NOMO-1 treated with dmso at 0.1 percent for 144 hours (cell line): ENCODE results near the gene RPP40.
"Not testable (repeated sequence)": the region's sequence is repeated elsewhere in the genome, so short reads cannot be mapped to it uniquely, and the experiment has no call there.

Experiments
- DNase-seq: peaks from one replicate; lab custom pipeline; 2025; ENCODE audit not compliant: unreplicated experiment; lab: John Stamatoyannopoulos, UW

RPP40 gene

GRCh38 chr6:5020142-5020541 lies 16.3 kb upstream of the RPP40 start:
- no peak for DNase-seq

- no peak for DNase-seq
These were observed 10.3 kb upstream of the RPP40 start for GRCh38 chr6:5014072-5014561.

DNA sequence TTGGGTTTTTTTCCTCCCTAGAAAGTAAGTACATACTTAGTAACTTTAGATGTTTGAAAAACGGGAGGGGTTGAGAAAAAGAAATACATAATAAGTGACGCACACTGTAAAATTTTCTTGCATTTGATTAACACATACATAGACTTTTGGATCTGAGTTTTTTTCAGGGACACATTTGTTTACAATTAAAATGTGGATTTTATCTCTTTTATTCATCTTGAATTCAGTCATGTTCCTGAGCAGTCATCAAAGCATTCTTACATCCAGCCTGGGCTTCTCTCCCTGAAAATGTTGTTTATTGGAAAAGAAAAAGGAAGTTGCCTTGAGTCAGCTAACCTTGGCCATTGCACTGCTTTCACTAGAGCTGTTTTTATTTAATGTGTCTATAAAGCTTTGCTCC lies 8.7 kb upstream of the RPP40 start:
- no peak for DNase-seq

GRCh38 chr6:5011346-5011745 lies 7.5 kb upstream of the RPP40 start:
- DNase-seq = no peak

- DNase-seq = no peak
These were observed 3.7 kb upstream of the RPP40 start for GRCh38 chr6:5007531-5007930.

GRCh38 chr6:5006222-5006621 lies 2.4 kb upstream of the RPP40 start:
- DNase-seq = no peak

- not testable (repeated sequence) for DNase-seq
These were observed 1.2 kb upstream of the RPP40 start for GRCh38 chr6:5005038-5005433.

GRCh38 chr6:5004373-5005037 lies 668 bp upstream of the RPP40 start:
- no peak for DNase-seq

- DNase-seq = no peak
These were observed 4.3 kb downstream of the RPP40 start for GRCh38 chr6:4999586-4999985.

GRCh38 chr6:4997862-4998261 lies 6.0 kb downstream of the RPP40 start:
- DNase-seq = no peak

DNA sequence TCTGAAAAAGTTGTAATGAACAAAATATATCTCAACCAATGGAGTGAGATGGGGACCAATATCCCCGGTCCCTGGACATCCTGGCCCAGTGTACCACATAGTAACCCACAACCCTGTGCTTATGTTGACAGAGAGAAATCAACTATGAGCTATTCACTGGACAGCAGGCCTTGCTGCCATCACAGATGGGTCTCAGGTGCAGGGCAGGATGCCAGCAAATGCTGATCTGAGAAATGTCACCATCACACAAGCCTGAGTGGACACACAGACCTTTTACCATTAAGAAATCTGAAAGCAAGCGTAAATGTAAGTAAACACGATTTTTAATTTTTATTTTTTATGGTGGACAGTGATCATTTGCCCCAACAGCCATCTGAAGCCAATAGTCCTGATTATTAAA lies 9.1 kb downstream of the RPP40 start:
- no peak for DNase-seq

DNA sequence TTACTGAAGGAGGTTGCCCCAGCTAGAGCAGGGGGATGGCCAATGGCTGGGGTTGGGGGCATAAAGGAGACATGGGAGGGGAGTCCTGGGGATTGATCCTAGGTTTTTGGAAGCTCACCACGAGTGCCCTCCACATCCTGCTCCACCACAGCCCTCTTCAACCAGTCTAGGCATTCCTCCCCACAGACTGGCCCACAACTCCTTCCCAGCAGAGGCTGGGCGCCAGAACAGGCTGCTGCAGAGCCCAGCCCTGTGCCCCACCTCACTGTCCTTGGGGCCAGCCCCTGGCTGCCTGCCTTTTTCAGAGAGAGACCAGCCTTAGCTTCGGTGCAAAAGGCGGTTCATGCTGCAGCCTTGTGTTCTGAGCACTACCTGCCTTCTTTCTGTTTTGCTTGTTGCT lies 16.4 kb downstream of the RPP40 start:
- no peak for DNase-seq

DNA sequence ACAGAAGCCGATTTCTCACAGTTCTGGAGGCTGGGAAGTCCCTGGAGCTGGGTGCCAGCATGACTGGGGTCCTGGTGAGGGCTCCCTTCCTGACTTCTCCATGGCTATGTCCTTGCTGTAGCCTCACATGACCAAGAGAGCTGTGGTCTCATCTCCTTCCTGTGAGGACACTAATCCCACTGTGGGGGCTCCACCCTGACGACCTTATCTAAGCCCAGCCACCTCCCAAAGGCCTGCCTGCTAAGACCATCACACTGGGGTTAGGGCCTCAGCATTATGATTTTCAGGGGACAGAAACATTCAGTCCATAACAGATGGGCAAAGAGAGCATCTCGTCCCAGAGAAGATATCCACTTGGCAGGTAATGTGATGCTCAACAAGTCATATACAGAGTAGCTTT lies 16.8 kb downstream of the RPP40 start:
- DNase-seq = no peak

- no peak for DNase-seq
These were observed 20.5 kb downstream of the RPP40 start for GRCh38 chr6:4983322-4983721.

DNA sequence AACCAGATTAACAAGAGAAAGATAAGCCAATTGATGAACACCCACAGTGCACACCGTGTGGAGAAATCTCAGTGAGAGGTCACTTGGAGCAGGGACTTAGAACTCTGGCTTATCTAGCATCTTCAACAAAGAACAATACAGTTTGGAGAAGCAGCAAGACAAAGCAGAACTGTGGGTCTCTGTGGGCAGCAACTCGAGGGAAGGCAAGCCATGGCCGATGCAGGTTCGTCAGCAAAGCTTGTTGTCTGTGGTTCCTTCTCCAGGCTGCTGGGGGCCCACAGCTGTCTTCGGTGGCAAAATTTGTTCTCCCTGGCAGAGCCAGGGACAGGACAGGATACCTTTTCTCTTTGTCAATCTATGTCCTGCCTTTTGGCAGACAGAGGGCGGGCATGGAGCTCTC lies 22.1 kb downstream of the RPP40 start:
- DNase-seq = no peak

DNA sequence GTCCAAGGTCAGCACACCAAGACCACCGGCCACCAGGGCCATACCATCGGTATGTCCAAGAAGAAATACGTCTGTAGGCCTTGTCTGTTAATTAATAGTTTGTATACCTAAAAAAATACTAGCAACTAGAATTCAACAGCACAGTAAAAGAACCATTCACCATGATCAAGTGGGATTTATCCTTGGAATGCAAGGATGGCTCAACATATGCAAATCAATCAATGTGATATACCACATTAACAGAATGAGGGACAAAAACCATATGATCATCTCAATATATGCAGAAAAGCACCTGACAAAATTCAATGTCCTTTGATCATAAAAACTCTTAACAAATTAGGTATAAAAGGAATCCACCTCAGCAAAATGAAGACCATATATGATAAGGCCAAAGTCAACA lies 24.4 kb downstream of the RPP40 start:
- no peak for DNase-seq

DNA sequence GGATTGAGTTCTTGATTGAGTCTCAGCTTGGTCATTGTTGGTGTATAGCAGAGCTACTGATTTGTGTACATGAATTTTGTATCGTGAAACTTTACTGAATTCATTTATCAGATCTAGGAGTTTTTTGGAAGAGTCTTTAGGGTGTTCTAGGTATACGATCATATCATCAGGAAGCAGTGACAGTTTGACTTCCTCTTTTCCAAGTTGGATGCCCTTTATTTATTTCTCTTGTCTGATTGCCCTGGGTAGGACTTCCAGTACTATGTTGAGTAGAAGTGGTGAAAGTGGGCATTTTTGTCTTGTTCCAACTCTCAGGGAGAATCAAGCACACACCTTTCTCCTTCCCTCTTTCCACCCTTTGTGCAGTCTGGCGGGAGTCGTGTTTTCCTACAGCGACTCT lies 26.4 kb downstream of the RPP40 start:
- DNase-seq = no peak

DNA sequence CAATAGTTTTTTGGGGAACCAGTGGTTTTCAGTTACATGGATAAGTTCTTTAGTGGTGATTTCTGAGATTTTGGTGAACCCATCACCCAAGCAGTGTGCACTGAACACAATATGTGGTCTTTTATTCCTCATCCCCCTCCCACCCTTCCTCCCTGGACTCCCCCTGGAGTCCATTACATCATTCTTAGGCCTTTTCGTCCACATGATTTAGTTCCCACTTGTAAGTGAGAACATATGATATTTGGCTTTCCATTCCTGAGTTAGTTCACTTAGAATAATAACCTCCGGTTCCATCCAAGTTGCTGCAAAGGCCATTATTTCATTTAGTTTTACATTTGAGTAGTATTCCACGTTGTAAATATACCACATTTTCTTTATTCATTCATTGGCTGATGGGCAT lies 28.3 kb downstream of the RPP40 start:
- DNase-seq = no peak

- DNase-seq = no peak
These were observed 28.9 kb downstream of the RPP40 start for GRCh38 chr6:4974962-4975361.

DNA sequence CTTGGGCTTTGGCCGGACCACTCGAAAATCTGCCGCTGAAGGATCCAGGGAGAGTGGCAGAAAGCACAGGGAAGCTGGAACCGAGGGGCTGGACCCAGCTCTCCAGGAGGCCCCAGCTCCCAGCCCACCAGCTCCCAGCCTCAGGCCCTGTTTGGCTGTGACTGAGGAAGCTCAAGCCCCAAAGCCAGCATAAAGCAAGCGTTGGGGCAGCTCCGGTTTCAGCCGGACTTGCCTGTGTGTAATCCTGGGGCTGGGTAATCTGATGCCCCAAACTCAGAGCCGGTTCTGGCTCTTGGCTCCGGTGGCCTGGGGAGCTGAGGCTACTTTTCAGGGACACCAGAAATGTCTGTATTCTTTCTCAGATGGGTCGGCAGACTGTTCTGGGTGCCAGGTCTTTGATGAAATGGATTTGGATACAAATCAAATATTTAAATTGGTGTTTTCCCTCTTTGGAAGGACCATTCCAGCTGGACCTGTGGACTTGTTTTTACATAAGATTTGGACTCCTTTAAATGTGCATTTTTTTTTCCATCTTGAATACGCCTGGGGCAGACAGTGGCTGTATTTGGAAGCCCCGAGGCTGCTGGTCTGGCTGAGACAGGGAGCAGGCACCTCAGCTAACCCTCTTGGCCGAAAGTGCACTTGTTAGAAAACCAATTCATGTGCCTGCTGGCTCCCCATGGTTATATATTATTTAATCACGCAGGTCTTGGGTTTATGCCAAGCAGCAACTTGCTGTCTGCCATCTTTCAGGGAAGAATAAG lies 29.7 kb downstream of the RPP40 start:
- no peak for DNase-seq

DNA sequence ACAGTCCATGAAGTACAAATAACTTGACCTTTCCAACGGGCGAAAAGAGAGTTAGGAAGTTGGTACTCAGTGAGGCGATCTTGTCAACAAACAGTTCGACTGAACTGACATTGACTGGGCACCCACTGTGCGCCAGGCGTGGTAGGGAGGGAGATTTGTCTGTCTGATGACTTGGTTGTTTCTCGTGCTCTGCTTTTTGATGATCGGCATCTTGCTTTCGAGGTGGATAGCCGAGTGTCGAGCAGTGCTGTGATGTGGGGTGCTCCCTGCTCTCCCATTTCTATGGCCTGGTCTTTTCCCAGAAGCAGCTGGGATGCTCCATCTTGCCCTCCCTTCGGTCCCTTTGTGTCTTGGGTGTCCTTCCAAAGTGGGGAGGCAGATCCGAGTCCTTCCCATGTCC lies 30.4 kb downstream of the RPP40 start:
- no peak for DNase-seq

GRCh38 chr6:4972438-4972837 lies 31.4 kb downstream of the RPP40 start:
- no peak for DNase-seq

- no peak for DNase-seq
These were observed 32.0 kb downstream of the RPP40 start for GRCh38 chr6:4971851-4972250.
